ENCODE results near the gene BACH2.
A peak's percentile ranks its signal among the peaks of the same experiment; 100 is the strongest.
"Not testable (repeated sequence)": the region's sequence is repeated elsewhere in the genome, so short reads cannot be mapped to it uniquely, and the experiment has no call there.

The BACH2 gene

GRCh38 chr6:90180526-90180925 is 116.1 kb downstream of the BACH2 start:
- no peak for ATAC-seq

GRCh38 chr6:90179190-90180169 is 117.2 kb downstream of the BACH2 start:
- ATAC-seq: no peak

- no peak for ATAC-seq
Observed at GRCh38 chr6:90178384-90178855, 118.2 kb downstream of the BACH2 start.

- no peak for ATAC-seq
Observed at GRCh38 chr6:90177544-90178383, 118.9 kb downstream of the BACH2 start.

- ATAC-seq: peak; percentile 91 to 92
Observed at GRCh38 chr6:90175627-90176538, 120.8 kb downstream of the BACH2 start.

GRCh38 chr6:90173262-90173925 is 123.2 kb downstream of the BACH2 start:
- peak; percentile 27 to 52 for ATAC-seq

- ATAC-seq: no peak
Observed at GRCh38 chr6:90170601-90171000, 126.0 kb downstream of the BACH2 start.

GRCh38 chr6:90169374-90169773 is 127.3 kb downstream of the BACH2 start:
- no peak for ATAC-seq

- no peak for ATAC-seq
Observed at GRCh38 chr6:90168693-90169131, 127.9 kb downstream of the BACH2 start.

GRCh38 chr6:90167514-90168379 is 128.9 kb downstream of the BACH2 start:
- no peak for ATAC-seq

- ATAC-seq: not testable (repeated sequence)
Observed at GRCh38 chr6:90166155-90166924, 130.3 kb downstream of the BACH2 start.

- ATAC-seq: no peak
Observed at GRCh38 chr6:90162648-90163387, 133.8 kb downstream of the BACH2 start.

- no peak for ATAC-seq
Observed at GRCh38 chr6:90160013-90160412, 136.6 kb downstream of the BACH2 start.

GRCh38 chr6:90159452-90159851 is 137.2 kb downstream of the BACH2 start:
- ATAC-seq: no peak

- ATAC-seq: no peak
Observed at GRCh38 chr6:90158936-90159335, 137.7 kb downstream of the BACH2 start.

GRCh38 chr6:90157441-90157840 is 139.2 kb downstream of the BACH2 start:
- ATAC-seq: no peak

GRCh38 chr6:90156861-90157260 is 139.8 kb downstream of the BACH2 start:
- ATAC-seq: peak; percentile 99

GRCh38 chr6:90154755-90155470 is 141.7 kb downstream of the BACH2 start:
- ATAC-seq: no peak
